Mesenchymal stem cell (in vitro differentiated cells and primary cell): Measurements from ENCODE around the gene LRRK2.

Experiments used
- DNase-seq: peaks from one replicate; pipeline ENCODE4 v3.0.0-alpha.2; 2013
- H2AFZ ChIP-seq: one replicate; pipeline ENCODE4 v1.6.1; 2013; ENCODE audit warnings: low read depth, mild to moderate bottlenecking, control low read depth, inconsistent platforms, low read length, moderate library complexity
- H2AK5ac ChIP-seq: 2 replicates; pipeline ENCODE4 v1.6.1; 2013; ENCODE audit warnings: low read length, moderate library complexity, mild to moderate bottlenecking, inconsistent platforms; ENCODE audit not compliant: severe bottlenecking
- H2BK120ac ChIP-seq: one replicate; pipeline ENCODE4 v1.6.1; 2013; ENCODE audit warnings: low read depth, mild to moderate bottlenecking, inconsistent platforms, low read length, moderate library complexity
- H2BK12ac ChIP-seq, 2 experiments: one replicate each; pipeline ENCODE4 v1.6.1; 2013; ENCODE audit warnings: inconsistent platforms in 2 of 2, low read length in 2 of 2, mild to moderate bottlenecking in 2 of 2, moderate library complexity in 2 of 2, control low read depth in 1 of 2
- H2BK15ac ChIP-seq: one replicate; pipeline ENCODE4 v1.6.1; 2013; ENCODE audit warnings: mild to moderate bottlenecking, low read depth, inconsistent platforms; ENCODE audit not compliant: poor library complexity, severe bottlenecking
- H2BK5ac ChIP-seq: 2 replicates; pipeline ENCODE4 v1.6.1; 2013; ENCODE audit warnings: low read depth, mild to moderate bottlenecking, low read length, control low read depth, inconsistent platforms; ENCODE audit not compliant: poor library complexity, severe bottlenecking
- H3K14ac ChIP-seq, 2 experiments: one replicate each; pipeline ENCODE4 v1.6.1; 2013; ENCODE audit warnings: inconsistent platforms in 2 of 2, low read length in 2 of 2, control low read depth in 1 of 2, mild to moderate bottlenecking in 1 of 2, moderate library complexity in 1 of 2
- H3K18ac ChIP-seq, 2 experiments: one replicate each; pipeline ENCODE4 v1.6.1; 2013; ENCODE audit warnings: inconsistent platforms in 2 of 2, low read length in 2 of 2, control low read depth in 1 of 2, low read depth in 1 of 2, mild to moderate bottlenecking in 1 of 2
- H3K23ac ChIP-seq, 2 experiments: one replicate each; pipeline ENCODE4 v1.6.1; 2013; ENCODE audit warnings: inconsistent platforms in 2 of 2, low read length in 2 of 2, mild to moderate bottlenecking in 2 of 2, moderate library complexity in 2 of 2, control low read depth in 1 of 2
- H3K27ac ChIP-seq: 2 replicates; pipeline ENCODE4 v1.5.1; 2013; ENCODE audit warnings: mild to moderate bottlenecking, moderate library complexity, low read length, control low read depth, inconsistent platforms; ENCODE audit not compliant: poor library complexity, severe bottlenecking
- H3K27me3 ChIP-seq, 2 experiments: 2 replicates each; pipeline versions ENCODE4 v1.6.1 to v1.7.0; 2013; ENCODE audit warnings: low read length in 2 of 2, mild to moderate bottlenecking in 2 of 2, moderate library complexity in 2 of 2, control low read depth in 1 of 2, inconsistent platforms in 1 of 2; ENCODE audit not compliant: control insufficient read depth in 1 of 2, insufficient read depth in 1 of 2
- H3K36me3 ChIP-seq, 2 experiments: 2 replicates each; pipeline versions ENCODE4 v1.6.1 to v1.7.0; 2013; ENCODE audit warnings: low read length in 2 of 2, control low read depth in 1 of 2, inconsistent platforms in 1 of 2, low read depth in 1 of 2, mild to moderate bottlenecking in 1 of 2; ENCODE audit not compliant: insufficient read depth in 2 of 2, control insufficient read depth in 1 of 2
- H3K4ac ChIP-seq, 2 experiments: one replicate each; pipeline ENCODE4 v1.6.1; 2013; ENCODE audit warnings: inconsistent platforms in 2 of 2, low read length in 2 of 2, mild to moderate bottlenecking in 2 of 2, moderate library complexity in 2 of 2, control low read depth in 1 of 2, low read depth in 1 of 2
- H3K4me1 ChIP-seq: 2 replicates; pipeline ENCODE4 v1.6.1; 2013; ENCODE audit warnings: low read depth, low read length, control low read depth; ENCODE audit not compliant: control insufficient read depth, insufficient read depth
- H3K4me2 ChIP-seq: 2 replicates; pipeline ENCODE4 v1.6.1; 2013; ENCODE audit warnings: low read length, mild to moderate bottlenecking, inconsistent platforms; ENCODE audit not compliant: poor library complexity, severe bottlenecking
- H3K4me3 ChIP-seq, 2 experiments: 2 replicates each; pipeline versions ENCODE4 v1.5.1 to v1.7.0; 2013; ENCODE audit warnings: low read length in 2 of 2, mild to moderate bottlenecking in 2 of 2, control low read depth in 1 of 2, low read depth in 1 of 2; ENCODE audit not compliant: insufficient read depth in 1 of 2
- H3K79me1 ChIP-seq: replicated peaks from 2 replicates; pipeline ENCODE4 v1.6.1; 2013; ENCODE audit warnings: mild to moderate bottlenecking, control low read depth, low read length, inconsistent platforms; ENCODE audit not compliant: poor library complexity, severe bottlenecking
- H3K9ac ChIP-seq: 2 replicates; pipeline ENCODE4 v1.7.0; 2013; ENCODE audit warnings: mild to moderate bottlenecking, low read length, moderate library complexity
- H3K9me3 ChIP-seq: 2 replicates; pipeline ENCODE4 v1.7.0; 2013; ENCODE audit warnings: mild to moderate bottlenecking, low read length; ENCODE audit not compliant: control insufficient read depth
- H4K8ac ChIP-seq: one replicate; pipeline ENCODE4 v1.6.1; 2013; ENCODE audit warnings: inconsistent platforms, mild to moderate bottlenecking, low read length, moderate library complexity
- H4K91ac ChIP-seq: one replicate; pipeline ENCODE4 v1.6.1; 2013; ENCODE audit warnings: mild to moderate bottlenecking, low read length, inconsistent platforms
- WGBS: methylation state at CpG from one replicate; pipeline ENCODE4 v1.1.7; 2013; ENCODE audit warnings: mixed read lengths; 5-methylcytosine and 5-hydroxymethylcytosine counted together

Gene LRRK2

DNA sequence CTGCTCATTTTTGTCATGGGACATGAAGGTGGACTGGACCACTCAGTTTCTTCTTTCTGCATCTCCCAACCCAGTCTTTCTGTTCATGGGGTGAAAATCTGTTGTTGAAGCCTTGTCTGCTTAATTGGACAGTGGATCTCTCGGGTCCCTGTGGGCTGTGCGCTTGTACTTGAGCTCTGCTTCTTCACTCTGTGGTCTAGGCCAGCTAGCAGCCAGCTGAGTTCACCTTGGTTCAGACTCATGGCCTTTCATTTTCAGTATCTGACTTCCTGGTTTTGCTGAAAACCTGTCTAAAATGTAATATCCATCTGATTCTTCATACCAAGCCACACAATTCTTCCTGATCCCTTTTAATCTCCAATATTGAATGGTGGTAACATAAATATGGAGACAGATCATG lies 117.2 kb downstream of the LRRK2 start:
- no peak overlapping the region for H2BK15ac ChIP-seq
- no peaks in the 10 kb centered on the region for H3K79me1 ChIP-seq
- H3K36me3 ChIP-seq, result no peaks in the 10 kb centered on the region
- no peak overlapping the region for H4K91ac ChIP-seq
- no peak overlapping the region for H3K14ac ChIP-seq
- H3K27me3 ChIP-seq, result no peaks in the 10 kb centered on the region
- no peak for DNase-seq
- no peak overlapping the region for H3K18ac ChIP-seq
- H2AK5ac ChIP-seq, result no peak overlapping the region
- H3K23ac ChIP-seq, result no peak overlapping the region
- WGBS, result 95% methylated on average over 2 of the region's 2 CpGs
- H3K9me3 ChIP-seq, result no peaks in the 10 kb centered on the region
- no peak overlapping the region for H4K8ac ChIP-seq
- no peak overlapping the region for H2BK120ac ChIP-seq
- H2BK5ac ChIP-seq, result no peak overlapping the region
- H3K4ac ChIP-seq, result no peak overlapping the region
- no peak overlapping the region for H2AFZ ChIP-seq
- H3K4me2 ChIP-seq, result no peak overlapping the region
- H3K9ac ChIP-seq, result no peak overlapping the region
- H3K4me1 ChIP-seq, result no peaks in the 10 kb centered on the region
- H3K27ac ChIP-seq, result no peak overlapping the region
- no peak overlapping the region for H3K4me3 ChIP-seq
- no peak overlapping the region for H2BK12ac ChIP-seq

DNA sequence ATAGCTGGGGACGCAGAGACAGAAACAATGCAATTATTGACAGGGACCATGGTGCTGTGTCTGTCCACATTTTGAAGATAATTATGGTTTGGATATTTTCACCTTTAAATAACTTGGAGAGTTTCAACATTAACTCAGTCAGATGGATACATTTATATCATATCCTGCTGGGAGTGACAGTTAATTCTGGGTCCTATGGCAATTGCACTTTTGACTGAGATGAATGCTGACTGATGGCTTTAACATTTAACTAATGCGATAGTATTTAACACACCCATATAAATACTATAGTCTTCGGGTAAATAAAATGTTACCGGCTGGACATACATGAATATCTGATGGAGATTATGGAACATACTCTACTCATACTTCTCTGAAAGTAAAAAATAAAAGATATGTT lies 118.3 kb downstream of the LRRK2 start:
- no peak overlapping the region for H3K27ac ChIP-seq
- H3K18ac ChIP-seq, result no peak overlapping the region
- no peak overlapping the region for H2BK12ac ChIP-seq
- H3K4me1 ChIP-seq, result no peaks in the 10 kb centered on the region
- WGBS, result 90% methylated on average over 1 of the region's 4 CpGs
- H2BK120ac ChIP-seq, result no peak overlapping the region
- no peak overlapping the region for H2AFZ ChIP-seq
- no peak overlapping the region for H2BK5ac ChIP-seq
- no peaks in the 10 kb centered on the region for H3K79me1 ChIP-seq
- no peak overlapping the region for H3K4ac ChIP-seq
- no peaks in the 10 kb centered on the region for H3K36me3 ChIP-seq
- H3K9me3 ChIP-seq, result no peaks in the 10 kb centered on the region
- no peak overlapping the region for H4K8ac ChIP-seq
- no peak overlapping the region for H3K4me3 ChIP-seq
- no peak overlapping the region for H2BK15ac ChIP-seq
- no peaks in the 10 kb centered on the region for H3K27me3 ChIP-seq
- H2AK5ac ChIP-seq, result no peak overlapping the region
- DNase-seq, result no peak
- H4K91ac ChIP-seq, result no peak overlapping the region
- H3K23ac ChIP-seq, result no peak overlapping the region
- no peak overlapping the region for H3K14ac ChIP-seq
- H3K4me2 ChIP-seq, result no peak overlapping the region
- H3K9ac ChIP-seq, result no peak overlapping the region

GRCh38 chr12:40344312-40344711 lies 119.5 kb downstream of the LRRK2 start:
- H3K4ac ChIP-seq, result no peak overlapping the region
- H3K27ac ChIP-seq, result no peak overlapping the region
- WGBS, result no CpG with 5 or more reads among the region's 1 CpG
- no peaks in the 10 kb centered on the region for H3K79me1 ChIP-seq
- no peak overlapping the region for H3K4me3 ChIP-seq
- no peak overlapping the region for H2AFZ ChIP-seq
- no peak overlapping the region for H2BK120ac ChIP-seq
- H3K4me2 ChIP-seq, result no peak overlapping the region
- no peak overlapping the region for H2AK5ac ChIP-seq
- no peak overlapping the region for H3K14ac ChIP-seq
- no peak overlapping the region for H3K23ac ChIP-seq
- no peak for DNase-seq
- H3K36me3 ChIP-seq, result no peaks in the 10 kb centered on the region
- no peak overlapping the region for H3K9ac ChIP-seq
- H2BK12ac ChIP-seq, result no peak overlapping the region
- no peaks in the 10 kb centered on the region for H3K4me1 ChIP-seq
- no peak overlapping the region for H2BK5ac ChIP-seq
- no peaks in the 10 kb centered on the region for H3K27me3 ChIP-seq
- no peak overlapping the region for H2BK15ac ChIP-seq
- no peak overlapping the region for H3K18ac ChIP-seq
- H4K8ac ChIP-seq, result no peak overlapping the region
- H3K9me3 ChIP-seq, result no peaks in the 10 kb centered on the region
- H4K91ac ChIP-seq, result no peak overlapping the region

DNA sequence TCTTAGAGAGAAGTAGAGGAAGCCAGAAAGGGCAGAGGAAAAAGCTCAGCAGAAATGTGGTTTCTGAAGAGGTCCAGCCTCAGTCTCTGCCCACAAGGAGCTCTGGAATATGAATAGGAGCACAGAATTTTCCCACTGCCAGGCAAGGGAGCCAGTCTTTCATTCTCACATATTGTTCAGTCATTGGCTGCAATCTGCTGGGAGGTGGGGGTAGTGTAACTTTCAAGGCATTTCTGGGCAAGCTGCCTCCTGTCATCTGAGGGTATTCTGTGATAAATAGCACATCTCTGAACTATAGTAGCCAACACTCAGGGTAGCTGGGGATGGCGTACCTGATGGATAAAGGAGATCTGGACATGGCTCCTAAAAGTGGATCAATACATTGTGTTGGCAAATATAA lies 127.2 kb downstream of the LRRK2 start:
- Histone ChIP-seq H3K4me2 (no peak overlapping the region), H3K14ac (no peak overlapping the region), H3K36me3 (peaks cover 0 to 5% of the 10 kb centered on the region in 2 experiments), H3K9ac (no peak overlapping the region), H2BK120ac (no peak overlapping the region), H3K4me3 (no peak overlapping the region), H4K8ac (no peak overlapping the region), H3K4me1 (no peaks in the 10 kb centered on the region), H2AFZ (no peak overlapping the region), H3K27me3 (no peaks in the 10 kb centered on the region), H3K9me3 (no peaks in the 10 kb centered on the region), H2BK5ac (no peak overlapping the region), H2BK15ac (no peak overlapping the region), H3K79me1 (no peaks in the 10 kb centered on the region), H3K4ac (no peak overlapping the region), H3K18ac (no peak overlapping the region), H3K27ac (no peak overlapping the region), H3K23ac (no peak overlapping the region), H4K91ac (no peak overlapping the region), H2BK12ac (no peak overlapping the region), H2AK5ac (no peak overlapping the region)
- WGBS, result 100% methylated on average over 1 of the region's 1 CpG
- no peak for DNase-seq
